Thoracic aorta (tissue), 2 donors: ENCODE measurements around the gene TMPRSS11D. TPM values are rescaled to one million over a fixed set of nuclear protein-coding genes. Genes with fewer than 3 reads are reported as not detected.

Source experiments
- ATAC-seq: fragments of 150-250 bp; one replicate; pipeline ENCODE4 v1.8.0; 2017; ENCODE audit warnings: low read depth; ENCODE audit not compliant: insufficient number of reproducible peaks, low FRiP score
- DNase-seq: peaks from one replicate; pipeline ENCODE4 v3.0.0-alpha.2; 2020; ENCODE audit warnings: low spot score
- H3K27ac ChIP-seq, 2 donors: fragments of 200-600 bp; sonication (generic); 1 replicate in 1 of 2; 2 replicates in 1 of 2; pipeline ENCODE4 v1.5.1; 2016; ENCODE audit warnings: mild to moderate bottlenecking in 2 of 2, moderate library complexity in 2 of 2
- H3K27me3 ChIP-seq: fragments of 200-600 bp; sonication (generic); replicated peaks from 2 replicates; pipeline ENCODE4 v1.6.0; 2016; ENCODE audit warnings: mild to moderate bottlenecking; ENCODE audit not compliant: insufficient read depth
- H3K36me3 ChIP-seq: fragments of 200-600 bp; sonication (generic); one replicate; pipeline ENCODE4 v1.5.1; 2016
- H3K4me1 ChIP-seq, 2 donors: fragments of 200-600 bp; sonication (generic); 1 replicate in 1 of 2; 2 replicates in 1 of 2; pipeline versions ENCODE4 v1.5.1 to v1.6.0; 2016; ENCODE audit warnings: low read depth in 2 of 2, mild to moderate bottlenecking in 1 of 2; ENCODE audit not compliant: control insufficient read depth in 1 of 2
- H3K4me3 ChIP-seq: fragments of 200-600 bp; sonication (generic); 2 replicates; pipeline ENCODE4 v1.5.1; 2016; ENCODE audit warnings: mild to moderate bottlenecking
- H3K9me3 ChIP-seq: fragments of 200-600 bp; sonication (generic); 2 replicates; pipeline ENCODE4 v1.5.1; 2016
- CTCF ChIP-seq: fragments of 200-600 bp; sonication (generic); IDR thresholded peaks from one replicate; pipeline ENCODE4 v1.5.1; 2019; ENCODE audit warnings: antibody characterized with exemption
- total RNA-seq, 2 donors: library from RNA; depleted of rRNA; stranded (reverse); fragments of >200 nt; gene quantifications; one replicate each; pipeline versions ENCODE4 v1.1.0 to v1.2.3, GENCODE V29; 2016

The TMPRSS11D gene
- total RNA-seq, 2 donors from 2014 or later: not detected

- TF ChIP-seq CTCF: no peak
- no peaks in the 10 kb centered on the region for H3K4me1 ChIP-seq
- H3K4me3 ChIP-seq: no peak overlapping the region
- no peak overlapping the region for H3K27ac ChIP-seq
- H3K9me3 ChIP-seq: no peaks in the 10 kb centered on the region
- DNase-seq (no peak), ATAC-seq (no peak)
- H3K36me3 ChIP-seq: no peaks in the 10 kb centered on the region
- no peaks in the 10 kb centered on the region for H3K27me3 ChIP-seq
Measured at GRCh38 chr4:67892905-67893304, 9.1 kb upstream of the TMPRSS11D start.

DNA sequence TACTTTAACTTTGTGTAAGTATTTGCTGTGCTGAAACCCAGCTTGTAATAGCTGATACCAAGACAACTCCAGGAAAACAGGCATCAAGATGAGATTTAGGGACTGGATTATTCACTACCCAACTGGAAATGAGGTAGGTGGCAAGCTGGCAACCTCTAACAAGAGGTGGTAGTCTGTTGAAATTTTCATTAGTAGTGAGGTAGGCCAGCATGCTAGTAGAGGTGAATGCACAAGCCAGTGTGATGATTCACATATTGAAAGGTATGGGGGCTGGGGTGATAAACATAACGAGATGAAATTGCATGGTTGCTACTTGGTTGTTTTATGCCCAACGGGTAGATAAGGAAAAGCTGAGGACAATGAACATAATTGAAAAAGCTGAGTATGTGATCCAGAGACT is 8.5 kb upstream of the TMPRSS11D start:
- Histone ChIP-seq H3K4me3 (no peak overlapping the region), H3K27ac (no peak overlapping the region), H3K27me3 (no peaks in the 10 kb centered on the region), H3K4me1 (no peaks in the 10 kb centered on the region), H3K36me3 (no peaks in the 10 kb centered on the region), H3K9me3 (no peaks in the 10 kb centered on the region)
- ATAC-seq: no peak
- no peak for DNase-seq
- no peak for TF ChIP-seq CTCF

GRCh38 chr4:67891645-67892044 is 7.8 kb upstream of the TMPRSS11D start:
- no peak for DNase-seq
- H3K27me3 ChIP-seq: no peaks in the 10 kb centered on the region

DNA sequence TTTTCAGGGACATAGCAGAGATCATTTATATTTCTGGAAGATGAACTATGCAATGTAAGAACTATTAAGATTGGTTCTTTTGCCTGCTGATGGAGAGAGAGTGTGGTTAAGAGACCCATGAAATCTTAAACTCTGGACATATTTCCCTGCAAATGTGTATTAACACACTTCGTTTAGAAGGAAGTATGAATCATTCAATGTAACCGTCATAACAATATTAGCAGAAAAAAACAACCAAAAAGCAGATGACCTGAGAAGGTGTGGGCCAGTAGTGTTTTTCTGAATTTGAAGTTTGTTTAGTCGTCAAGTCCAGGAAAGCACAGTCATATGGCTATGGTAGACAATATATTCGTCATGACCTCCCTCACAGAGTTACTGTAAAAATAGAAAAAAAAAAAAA is 2.5 kb upstream of the TMPRSS11D start:
- Histone ChIP-seq H3K27ac (no peak overlapping the region), H3K9me3 (no peaks in the 10 kb centered on the region), H3K27me3 (no peaks in the 10 kb centered on the region), H3K4me3 (no peak overlapping the region), H3K36me3 (no peaks in the 10 kb centered on the region), H3K4me1 (no peaks in the 10 kb centered on the region)
- TF ChIP-seq CTCF: no peak
- DNase-seq: no peak
- no peak for ATAC-seq

More at GRCh38 chr4:67891645-67892044, 7.8 kb upstream of the TMPRSS11D start:
- no peak for ATAC-seq
- Histone ChIP-seq H3K36me3 (no peaks in the 10 kb centered on the region), H3K27ac (no peak overlapping the region), H3K9me3 (no peaks in the 10 kb centered on the region), H3K4me3 (no peak overlapping the region), H3K4me1 (no peaks in the 10 kb centered on the region)
- TF ChIP-seq CTCF: no peak

DNA sequence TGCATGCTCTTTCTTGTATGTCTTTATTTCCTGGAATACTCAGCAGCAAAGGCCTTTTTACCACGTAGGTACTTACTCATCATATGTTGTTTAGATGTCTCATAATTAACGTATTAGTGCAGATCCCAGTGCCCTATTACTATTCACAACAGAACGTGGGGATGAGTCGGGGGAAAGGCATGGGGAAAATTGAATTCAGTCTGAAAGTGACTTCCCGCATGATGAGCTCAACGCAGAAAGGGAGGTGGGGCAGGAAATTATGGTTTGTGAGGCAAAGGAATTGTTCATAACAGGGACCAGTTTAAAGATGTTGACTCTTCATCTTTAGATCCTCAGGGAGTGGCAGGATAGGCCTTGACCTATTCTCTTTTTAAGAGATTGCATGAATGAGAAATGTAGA is 2.0 kb upstream of the TMPRSS11D start:
- Histone ChIP-seq H3K4me3 (no peak overlapping the region), H3K27me3 (no peaks in the 10 kb centered on the region), H3K27ac (no peak overlapping the region), H3K9me3 (no peaks in the 10 kb centered on the region), H3K4me1 (no peaks in the 10 kb centered on the region), H3K36me3 (no peaks in the 10 kb centered on the region)
- no peak for TF ChIP-seq CTCF
- ATAC-seq (no peak), DNase-seq (no peak)
